Epithelial cell of proximal tubule (primary cell): ENCODE data around the gene IGSF9. TPM values are rescaled to one million over a fixed set of nuclear protein-coding genes. Genes with fewer than 3 reads are reported as not detected.

Source experiments
- DNase-seq: peaks from one replicate; pipeline ENCODE4 v3.0.0-alpha.2; 2011; ENCODE audit warnings: low read depth
- H3K4me3 ChIP-seq: 2 replicates; pipeline ENCODE4 v1.5.1; 2011; ENCODE audit warnings: low read depth, mild to moderate bottlenecking, low read length
- total RNA-seq: library from RNA; depleted of rRNA; stranded (reverse); fragments of >200 nt; gene quantifications from 2 replicates; pipeline ENCODE4 v1.2.3, GENCODE V29; 2015
- TF ChIP-seq, protein P1 (sequence below): conservative IDR thresholded peaks from 2 replicates; pipeline ENCODE4 v1.5.1; 2012; ENCODE audit warnings: low read depth, mild to moderate bottlenecking, low read length

IGSF9 gene
- total RNA-seq, 1 donor from 2014 or later = 1.4 TPM

DNA sequence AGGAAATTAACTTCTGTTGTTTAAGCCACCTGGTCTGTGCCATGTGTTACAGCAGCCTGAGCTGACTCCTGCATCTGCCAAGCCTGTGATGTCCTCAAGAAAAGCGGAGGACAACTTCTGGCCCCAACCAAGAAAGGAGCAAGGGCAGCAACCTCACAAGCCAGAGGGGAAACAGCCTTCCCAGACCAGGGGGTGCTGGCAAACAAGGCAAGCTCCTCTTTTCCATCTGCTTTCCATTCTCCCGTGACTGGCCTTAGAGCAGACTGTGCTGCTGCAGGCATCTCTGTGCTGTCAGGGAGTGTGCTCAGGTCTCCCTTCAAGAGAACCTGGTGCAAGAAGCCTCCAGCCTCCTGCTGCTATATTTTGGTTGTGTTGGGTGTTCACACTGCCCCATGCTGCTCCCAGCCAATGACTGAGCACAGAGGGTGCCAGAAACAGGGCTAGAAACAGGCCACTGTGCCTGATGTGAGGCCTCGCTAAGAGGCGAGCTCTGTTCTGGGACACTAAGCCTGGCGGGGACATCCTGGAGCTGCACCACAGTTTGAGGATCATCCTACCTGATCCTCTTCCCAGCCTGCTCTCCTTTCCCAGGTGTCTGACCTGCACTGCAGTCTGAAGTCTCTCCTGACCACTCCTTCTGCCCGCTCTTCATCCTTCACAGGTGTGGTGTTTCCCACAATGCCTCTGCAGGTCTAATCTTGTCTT, 36.1 kb upstream of the IGSF9 start:
- TF ChIP-seq, protein P1, sequence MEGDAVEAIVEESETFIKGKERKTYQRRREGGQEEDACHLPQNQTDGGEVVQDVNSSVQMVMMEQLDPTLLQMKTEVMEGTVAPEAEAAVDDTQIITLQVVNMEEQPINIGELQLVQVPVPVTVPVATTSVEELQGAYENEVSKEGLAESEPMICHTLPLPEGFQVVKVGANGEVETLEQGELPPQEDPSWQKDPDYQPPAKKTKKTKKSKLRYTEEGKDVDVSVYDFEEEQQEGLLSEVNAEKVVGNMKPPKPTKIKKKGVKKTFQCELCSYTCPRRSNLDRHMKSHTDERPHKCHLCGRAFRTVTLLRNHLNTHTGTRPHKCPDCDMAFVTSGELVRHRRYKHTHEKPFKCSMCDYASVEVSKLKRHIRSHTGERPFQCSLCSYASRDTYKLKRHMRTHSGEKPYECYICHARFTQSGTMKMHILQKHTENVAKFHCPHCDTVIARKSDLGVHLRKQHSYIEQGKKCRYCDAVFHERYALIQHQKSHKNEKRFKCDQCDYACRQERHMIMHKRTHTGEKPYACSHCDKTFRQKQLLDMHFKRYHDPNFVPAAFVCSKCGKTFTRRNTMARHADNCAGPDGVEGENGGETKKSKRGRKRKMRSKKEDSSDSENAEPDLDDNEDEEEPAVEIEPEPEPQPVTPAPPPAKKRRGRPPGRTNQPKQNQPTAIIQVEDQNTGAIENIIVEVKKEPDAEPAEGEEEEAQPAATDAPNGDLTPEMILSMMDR = no peak
- DNase-seq = no peak
- H3K4me3 ChIP-seq = no peak overlapping the region

GRCh38 chr1:159980786-159981185, 35.4 kb upstream of the IGSF9 start:
- TF ChIP-seq, protein P1 = no peak
- DNase-seq = no peak
- no peak overlapping the region for H3K4me3 ChIP-seq

GRCh38 chr1:159980076-159980475, 34.7 kb upstream of the IGSF9 start:
- no peak for DNase-seq
- TF ChIP-seq, protein P1 = no peak
- no peak overlapping the region for H3K4me3 ChIP-seq

GRCh38 chr1:159979257-159979656, 33.8 kb upstream of the IGSF9 start:
- TF ChIP-seq, protein P1 = no peak
- no peak overlapping the region for H3K4me3 ChIP-seq

DNA sequence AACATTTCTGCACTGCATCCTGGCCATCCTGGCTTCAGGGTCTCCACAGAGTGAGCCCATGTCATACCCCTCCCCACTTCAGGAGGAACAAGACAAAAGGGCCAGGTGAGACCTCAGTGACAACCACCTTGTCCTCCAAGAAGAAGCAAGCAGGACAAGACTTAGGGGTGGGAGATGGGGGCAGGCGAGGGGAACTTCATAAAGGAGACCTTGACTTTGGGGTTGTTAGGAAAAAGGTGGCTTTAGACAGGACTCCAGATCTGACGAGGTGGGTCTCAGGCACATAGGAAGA, 32.6 kb upstream of the IGSF9 start:
- TF ChIP-seq, protein P1 = no peak
- no peak overlapping the region for H3K4me3 ChIP-seq
- DNase-seq = no peak

More at GRCh38 chr1:159979257-159979656, 33.8 kb upstream of the IGSF9 start:
- no peak for DNase-seq

GRCh38 chr1:159977364-159978106, 32.1 kb upstream of the IGSF9 start:
- TF ChIP-seq, protein P1 = no peak
- DNase-seq = no peak
- H3K4me3 ChIP-seq = no peak overlapping the region
